ENCODE results near the gene ACP7. TPM values are rescaled to one million over a fixed set of nuclear protein-coding genes. Genes with fewer than 3 reads are reported as not detected.
"Not testable (repeated sequence)": the region's sequence is repeated elsewhere in the genome, so short reads cannot be mapped to it uniquely, and the experiment has no call there.

The ACP7 gene
- total RNA-seq, 1 donor from 2014 or later, result not detected

- DNase-seq, result no peak
- H3K27ac ChIP-seq, result no peak overlapping the region
- H3K4me1 ChIP-seq, result peaks cover 17% of the 10 kb centered on the region
- no peaks in the 10 kb centered on the region for H3K36me3 ChIP-seq
- intact Hi-C loops (cut with DNase I), result no loop called here
- peaks cover 76% of the 10 kb centered on the region for H3K27me3 ChIP-seq (ENCODE audit: low read depth)
- no peak for TF ChIP-seq CTCF (IDR thresholded peaks at IDR 0.05)
- H3K4me3 ChIP-seq, result no peak overlapping the region
- H3K9me3 ChIP-seq, result no peaks in the 10 kb centered on the region
- no peak for ATAC-seq
These were observed 538 bp downstream of the ACP7 start for GRCh38 chr19:39084732-39085080.

DNA sequence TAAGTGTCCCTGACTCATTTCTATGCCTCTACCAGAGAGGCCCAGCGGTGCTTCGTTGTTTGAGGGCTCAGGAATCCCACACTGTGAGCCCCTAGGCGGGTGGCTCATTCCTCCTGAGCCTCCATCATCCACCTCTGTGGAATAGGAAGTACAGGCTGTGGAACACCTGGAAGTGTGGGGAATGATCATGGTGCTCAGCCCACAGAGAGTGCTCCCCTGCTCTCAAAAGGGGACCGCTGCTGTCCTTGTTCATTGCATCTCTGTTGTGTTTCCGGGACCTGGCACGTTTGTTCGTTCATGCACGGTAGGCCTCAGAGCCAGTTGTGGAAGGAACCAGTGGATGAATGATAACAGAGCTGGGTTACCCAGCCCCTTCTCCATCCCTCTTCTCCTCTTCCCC lies 1.2 kb downstream of the ACP7 start:
- H3K36me3 ChIP-seq, result no peaks in the 10 kb centered on the region
- ATAC-seq (no peak), DNase-seq (no peak)
- peaks cover 72% of the 10 kb centered on the region for H3K27me3 ChIP-seq (ENCODE audit: low read depth)
- H3K4me1 ChIP-seq, result peaks cover 17% of the 10 kb centered on the region
- H3K4me3 ChIP-seq, result no peak overlapping the region
- intact Hi-C loops (cut with DNase I), result no loop called here
- no peaks in the 10 kb centered on the region for H3K9me3 ChIP-seq
- no peak for TF ChIP-seq CTCF (IDR thresholded peaks at IDR 0.05)
- no peak overlapping the region for H3K27ac ChIP-seq

DNA sequence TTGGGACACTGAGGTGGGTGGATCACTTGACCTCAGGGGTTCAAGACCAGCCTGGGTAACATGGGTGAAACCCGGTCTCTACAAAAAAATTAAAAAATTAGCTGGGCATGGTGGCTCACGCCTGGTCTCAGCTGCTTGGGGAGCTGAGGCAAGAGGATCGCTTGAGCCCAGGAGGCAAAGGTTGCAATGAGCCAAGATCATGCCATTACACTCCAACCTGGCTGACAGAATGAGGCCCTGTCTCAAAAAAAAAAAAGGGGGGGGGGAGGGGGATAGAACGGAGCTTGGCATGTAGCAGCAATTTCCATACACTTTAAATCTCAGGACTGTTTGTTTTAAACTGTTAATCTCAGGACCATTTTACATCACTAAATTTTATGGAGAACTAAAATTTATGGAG lies 2.2 kb downstream of the ACP7 start:
- no peak overlapping the region for H3K27ac ChIP-seq
- H3K4me3 ChIP-seq, result no peak overlapping the region
- TF ChIP-seq CTCF (IDR thresholded peaks at IDR 0.05), result no peak
- ATAC-seq (no peak), DNase-seq (no peak)
- intact Hi-C loops (cut with DNase I), result no loop called here
- H3K9me3 ChIP-seq, result no peaks in the 10 kb centered on the region
- no peaks in the 10 kb centered on the region for H3K36me3 ChIP-seq
- peaks cover 63% of the 10 kb centered on the region for H3K27me3 ChIP-seq (ENCODE audit: low read depth)
- peaks cover 17% of the 10 kb centered on the region for H3K4me1 ChIP-seq

GRCh38 chr19:39087907-39088686 lies 3.9 kb downstream of the ACP7 start:
- Histone ChIP-seq H3K4me3 (no peak overlapping the region), H3K4me1 (peaks cover 12% of the 10 kb centered on the region), H3K27ac (no peak overlapping the region), H3K36me3 (no peaks in the 10 kb centered on the region), H3K9me3 (no peaks in the 10 kb centered on the region), H3K27me3 (ENCODE audit: low read depth) (peaks cover 46% of the 10 kb centered on the region)
- no peak for TF ChIP-seq CTCF (IDR thresholded peaks at IDR 0.05)
- DNase-seq (no peak), ATAC-seq (no peak)
- intact Hi-C loops (cut with DNase I), result no loop called here

GRCh38 chr19:39090016-39090415 lies 5.8 kb downstream of the ACP7 start:
- H3K36me3 ChIP-seq; intact Hi-C loops (cut with DNase I); ATAC-seq; H3K9me3 ChIP-seq; DNase-seq; H3K27ac ChIP-seq; H3K4me1 ChIP-seq; H3K4me3 ChIP-seq: not testable (repeated sequence)
- peaks cover 32% of the 10 kb centered on the region for H3K27me3 ChIP-seq (ENCODE audit: low read depth)

GRCh38 chr19:39090881-39091280 lies 6.7 kb downstream of the ACP7 start:
- Histone ChIP-seq H3K4me1 (no peaks in the 10 kb centered on the region), H3K4me3 (no peak overlapping the region), H3K27me3 (ENCODE audit: low read depth) (peaks cover 30% of the 10 kb centered on the region), H3K36me3 (no peaks in the 10 kb centered on the region), H3K27ac (no peak overlapping the region), H3K9me3 (no peaks in the 10 kb centered on the region)
- TF ChIP-seq CTCF (IDR thresholded peaks at IDR 0.05), result no peak
- DNase-seq, result no peak
- intact Hi-C loops (cut with DNase I), result no loop called here
- ATAC-seq, result no peak

GRCh38 chr19:39095799-39096540 lies 11.8 kb downstream of the ACP7 start:
- H3K4me1 ChIP-seq; DNase-seq; H3K36me3 ChIP-seq; H3K9me3 ChIP-seq; intact Hi-C loops (cut with DNase I); ATAC-seq; H3K4me3 ChIP-seq; H3K27ac ChIP-seq: not testable (repeated sequence)
- peaks cover 44% of the 10 kb centered on the region for H3K27me3 ChIP-seq (ENCODE audit: low read depth)
